ENCODE measurements around the gene PARP14.
"Not testable (repeated sequence)": the region's sequence is repeated elsewhere in the genome, so short reads cannot be mapped to it uniquely, and the experiment has no call there.

Gene PARP14, protein sequence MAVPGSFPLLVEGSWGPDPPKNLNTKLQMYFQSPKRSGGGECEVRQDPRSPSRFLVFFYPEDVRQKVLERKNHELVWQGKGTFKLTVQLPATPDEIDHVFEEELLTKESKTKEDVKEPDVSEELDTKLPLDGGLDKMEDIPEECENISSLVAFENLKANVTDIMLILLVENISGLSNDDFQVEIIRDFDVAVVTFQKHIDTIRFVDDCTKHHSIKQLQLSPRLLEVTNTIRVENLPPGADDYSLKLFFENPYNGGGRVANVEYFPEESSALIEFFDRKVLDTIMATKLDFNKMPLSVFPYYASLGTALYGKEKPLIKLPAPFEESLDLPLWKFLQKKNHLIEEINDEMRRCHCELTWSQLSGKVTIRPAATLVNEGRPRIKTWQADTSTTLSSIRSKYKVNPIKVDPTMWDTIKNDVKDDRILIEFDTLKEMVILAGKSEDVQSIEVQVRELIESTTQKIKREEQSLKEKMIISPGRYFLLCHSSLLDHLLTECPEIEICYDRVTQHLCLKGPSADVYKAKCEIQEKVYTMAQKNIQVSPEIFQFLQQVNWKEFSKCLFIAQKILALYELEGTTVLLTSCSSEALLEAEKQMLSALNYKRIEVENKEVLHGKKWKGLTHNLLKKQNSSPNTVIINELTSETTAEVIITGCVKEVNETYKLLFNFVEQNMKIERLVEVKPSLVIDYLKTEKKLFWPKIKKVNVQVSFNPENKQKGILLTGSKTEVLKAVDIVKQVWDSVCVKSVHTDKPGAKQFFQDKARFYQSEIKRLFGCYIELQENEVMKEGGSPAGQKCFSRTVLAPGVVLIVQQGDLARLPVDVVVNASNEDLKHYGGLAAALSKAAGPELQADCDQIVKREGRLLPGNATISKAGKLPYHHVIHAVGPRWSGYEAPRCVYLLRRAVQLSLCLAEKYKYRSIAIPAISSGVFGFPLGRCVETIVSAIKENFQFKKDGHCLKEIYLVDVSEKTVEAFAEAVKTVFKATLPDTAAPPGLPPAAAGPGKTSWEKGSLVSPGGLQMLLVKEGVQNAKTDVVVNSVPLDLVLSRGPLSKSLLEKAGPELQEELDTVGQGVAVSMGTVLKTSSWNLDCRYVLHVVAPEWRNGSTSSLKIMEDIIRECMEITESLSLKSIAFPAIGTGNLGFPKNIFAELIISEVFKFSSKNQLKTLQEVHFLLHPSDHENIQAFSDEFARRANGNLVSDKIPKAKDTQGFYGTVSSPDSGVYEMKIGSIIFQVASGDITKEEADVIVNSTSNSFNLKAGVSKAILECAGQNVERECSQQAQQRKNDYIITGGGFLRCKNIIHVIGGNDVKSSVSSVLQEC (N-terminal part only)

DNA sequence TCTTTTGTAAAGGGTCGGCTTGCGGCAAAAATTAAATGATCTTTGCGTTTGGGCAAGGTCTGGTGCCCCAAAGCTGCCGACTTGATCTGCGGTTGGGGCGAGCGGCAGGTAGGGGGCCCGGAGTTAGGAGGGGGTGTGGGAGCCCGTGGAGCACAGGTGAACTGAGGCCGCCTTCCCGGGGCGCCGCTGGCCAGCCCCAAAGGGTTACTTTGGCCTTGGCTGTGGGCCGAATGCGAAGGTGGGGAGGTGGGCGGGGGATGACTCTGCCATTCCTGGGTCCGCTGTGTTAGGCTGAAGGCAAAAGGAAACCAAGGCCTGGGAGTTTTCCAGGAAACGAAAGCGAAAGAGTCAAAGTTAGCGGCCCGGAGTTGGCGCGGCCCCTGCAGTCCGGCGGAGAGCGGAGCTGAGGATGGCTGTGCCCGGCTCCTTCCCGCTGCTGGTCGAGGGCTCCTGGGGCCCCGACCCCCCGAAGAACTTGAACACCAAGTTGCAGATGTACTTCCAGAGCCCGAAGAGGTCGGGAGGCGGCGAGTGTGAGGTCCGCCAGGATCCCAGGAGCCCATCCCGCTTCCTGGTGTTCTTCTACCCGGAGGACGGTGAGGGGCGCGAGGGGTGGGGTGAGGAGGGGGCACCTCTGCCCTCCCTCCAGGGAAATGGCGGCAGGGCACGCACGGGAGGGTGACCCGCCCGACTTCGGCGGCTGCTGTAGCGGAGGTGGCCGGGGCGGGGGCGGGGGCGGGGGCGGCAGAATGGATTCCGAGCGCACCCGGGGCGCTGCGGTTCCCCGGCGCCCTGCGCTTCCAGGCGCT lies at the start of gene PARP14:
Gene PARP14 (plus strand): TSS at position 365 of the 809 bp plus-strand sequence. CDS start 45 bp downstream, at position 410.
- DNase-seq = peak; percentile 67

DNA sequence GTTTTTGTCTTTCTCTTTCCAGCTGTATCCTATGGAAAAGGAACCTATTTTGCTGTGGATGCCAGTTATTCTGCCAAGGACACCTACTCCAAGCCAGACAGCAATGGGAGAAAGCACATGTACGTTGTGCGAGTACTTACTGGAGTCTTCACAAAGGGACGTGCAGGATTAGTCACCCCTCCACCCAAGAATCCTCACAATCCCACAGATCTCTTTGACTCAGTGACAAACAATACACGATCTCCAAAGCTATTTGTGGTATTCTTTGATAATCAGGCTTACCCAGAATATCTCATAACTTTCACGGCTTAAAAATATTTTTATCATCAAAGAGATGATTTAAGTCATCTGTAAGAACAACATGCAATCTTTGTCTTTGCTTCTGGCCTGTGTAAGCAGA lies 44.9 kb upstream of the PARP14 start:
- no peak for DNase-seq

DNA sequence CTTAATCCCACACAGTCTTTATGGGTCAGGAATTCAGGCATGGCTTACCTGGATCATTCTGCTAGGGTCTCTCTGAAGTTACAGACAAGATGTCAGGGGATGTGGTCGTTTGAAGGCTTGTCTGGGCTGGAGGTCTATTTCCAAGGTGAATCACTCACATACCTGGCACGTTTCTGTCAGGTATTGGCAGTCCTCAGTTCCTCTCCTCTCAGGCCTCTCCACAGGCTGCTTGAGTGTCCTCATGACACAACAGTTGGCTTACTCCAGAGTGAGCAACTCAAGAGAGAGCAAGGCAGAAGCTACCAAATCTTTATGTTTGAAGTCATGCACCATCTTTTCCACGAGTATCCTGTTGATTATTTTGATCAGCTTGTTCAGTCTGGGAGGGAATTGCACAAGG lies 43.9 kb upstream of the PARP14 start:
- no peak for DNase-seq

DNA sequence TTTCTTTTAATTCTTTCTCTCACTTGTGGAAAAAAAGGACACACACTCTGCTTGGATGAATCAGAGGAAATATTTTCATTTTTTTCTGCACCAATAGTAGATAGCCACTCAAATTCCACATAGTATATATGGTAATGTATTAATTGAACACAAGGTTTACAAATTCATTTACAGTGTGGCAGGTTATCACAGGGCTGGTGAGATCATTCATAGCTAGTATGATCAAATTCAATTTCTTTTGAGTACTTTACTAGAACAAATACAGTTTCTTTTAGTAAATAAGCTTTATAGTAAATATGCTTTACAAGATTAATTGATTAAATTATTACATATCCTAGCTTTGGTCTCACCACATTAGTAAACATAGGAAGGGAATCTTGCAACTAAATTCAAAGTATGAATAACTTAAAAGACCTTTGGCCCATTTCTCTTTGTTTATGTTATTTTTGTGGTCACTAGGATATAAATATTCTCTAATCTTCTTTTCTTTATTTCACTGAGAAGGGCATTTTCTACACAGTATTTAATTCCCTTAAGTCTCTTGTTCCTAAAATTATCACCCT lies 40.1 kb upstream of the PARP14 start:
- DNase-seq = no peak

DNA sequence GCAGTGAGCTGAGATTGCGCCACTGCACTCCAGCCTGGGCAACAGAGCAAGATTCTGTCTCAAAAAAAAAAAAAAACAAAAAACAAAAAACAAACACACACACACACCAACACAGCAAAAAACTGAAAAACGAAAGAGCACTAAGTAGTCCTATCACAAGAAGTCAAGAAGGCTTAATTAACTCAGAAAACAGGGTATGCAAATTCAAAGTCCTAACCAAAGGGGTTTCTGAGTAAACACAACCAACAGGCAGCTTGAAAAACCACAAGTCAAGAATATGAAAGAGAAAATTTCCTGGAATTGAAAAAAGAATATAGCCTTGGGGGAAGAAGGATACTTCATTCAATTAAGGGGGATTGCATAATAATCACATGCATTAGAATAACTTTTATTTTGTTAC lies 37.7 kb upstream of the PARP14 start:
- DNase-seq = no peak

DNA sequence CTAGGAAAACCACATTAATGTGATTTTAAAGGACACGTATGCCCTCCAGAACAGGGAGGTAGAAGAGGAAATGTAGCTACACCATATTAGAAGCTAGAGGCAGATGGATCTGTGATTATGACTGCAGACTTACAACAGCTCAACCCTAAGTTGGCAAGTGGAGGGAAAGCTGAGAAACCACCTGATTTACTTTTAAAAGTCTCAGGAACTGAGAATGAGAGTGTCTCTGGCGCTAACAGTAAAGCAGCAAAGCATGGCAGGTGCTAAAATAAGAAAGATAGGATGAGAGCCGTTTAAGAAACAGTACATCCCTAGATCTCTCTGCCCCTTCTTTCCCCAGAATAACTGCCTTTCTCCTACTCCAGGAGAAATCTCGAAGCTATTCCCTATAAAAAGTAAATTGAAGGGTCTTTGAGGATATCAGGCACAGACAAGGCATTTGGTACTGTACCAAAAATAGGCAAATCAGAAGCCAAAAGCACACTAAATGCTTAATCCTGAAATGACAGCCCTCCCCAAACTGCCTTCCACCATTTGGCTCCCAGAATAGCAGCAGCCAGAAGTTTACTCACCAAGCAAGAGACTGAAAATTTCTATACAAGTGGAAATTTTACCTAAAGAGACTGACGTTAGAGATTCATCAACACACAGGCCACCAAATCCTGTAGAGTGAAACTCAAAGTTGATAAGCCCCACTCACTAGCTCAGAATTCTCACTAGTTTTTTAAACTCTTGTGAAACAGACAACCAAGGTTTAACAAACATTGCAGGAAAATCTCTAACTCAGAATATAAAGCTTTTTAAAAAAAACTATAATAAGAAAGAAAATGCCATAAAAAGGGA lies 34.3 kb upstream of the PARP14 start:
- no peak for DNase-seq

DNA sequence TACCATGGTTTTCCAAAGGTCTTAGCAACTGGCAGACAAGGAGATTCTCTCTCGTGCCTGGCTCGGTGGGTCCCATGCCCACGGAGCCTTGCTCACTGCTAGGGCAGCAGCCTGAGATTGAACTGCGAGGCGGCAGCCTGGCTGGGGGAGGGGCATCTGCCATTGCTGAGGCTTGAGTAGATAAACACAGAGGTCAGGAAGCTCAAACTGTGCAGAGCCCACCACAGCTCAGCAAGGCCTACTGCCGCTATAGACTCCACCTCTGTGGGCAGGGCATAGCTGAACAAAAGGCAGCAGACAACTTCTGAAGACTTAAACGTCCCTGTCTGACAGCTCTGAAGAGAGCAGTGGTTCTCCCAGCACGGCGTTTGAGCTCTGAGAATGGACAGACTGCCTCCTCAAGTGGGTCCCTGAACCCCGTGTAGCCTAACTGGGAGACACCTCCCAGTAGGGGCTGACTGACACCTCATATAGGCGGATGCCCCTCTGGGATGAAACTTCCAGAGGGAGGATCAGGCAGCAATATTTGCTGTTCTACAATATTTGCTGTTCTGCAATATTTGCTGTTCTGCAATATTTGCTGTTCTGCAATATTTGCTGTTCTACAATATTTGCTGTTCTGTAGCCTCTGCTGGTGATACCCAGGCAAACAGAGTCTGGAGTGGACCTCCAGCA lies 29.3 kb upstream of the PARP14 start:
- not testable (repeated sequence) for DNase-seq

DNA sequence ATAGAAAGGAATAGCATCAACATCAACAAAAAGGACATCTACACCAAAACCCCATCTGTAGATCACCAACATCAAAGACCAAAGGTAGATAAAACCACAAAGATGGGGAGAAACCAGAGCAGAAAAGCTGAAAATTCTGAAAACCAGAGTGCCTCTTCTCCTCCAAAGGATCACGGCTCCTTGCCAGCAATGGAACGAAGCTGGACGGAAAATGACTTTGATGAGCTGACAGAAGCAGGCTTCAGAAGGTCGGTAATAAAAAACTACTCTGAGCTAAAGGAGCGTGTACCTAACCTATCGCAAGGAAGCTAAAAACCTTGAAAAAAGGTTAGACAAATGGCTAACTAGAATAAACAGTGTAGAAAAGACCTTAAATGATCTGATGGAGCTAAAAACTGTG lies 28.7 kb upstream of the PARP14 start:
- not testable (repeated sequence) for DNase-seq

DNA sequence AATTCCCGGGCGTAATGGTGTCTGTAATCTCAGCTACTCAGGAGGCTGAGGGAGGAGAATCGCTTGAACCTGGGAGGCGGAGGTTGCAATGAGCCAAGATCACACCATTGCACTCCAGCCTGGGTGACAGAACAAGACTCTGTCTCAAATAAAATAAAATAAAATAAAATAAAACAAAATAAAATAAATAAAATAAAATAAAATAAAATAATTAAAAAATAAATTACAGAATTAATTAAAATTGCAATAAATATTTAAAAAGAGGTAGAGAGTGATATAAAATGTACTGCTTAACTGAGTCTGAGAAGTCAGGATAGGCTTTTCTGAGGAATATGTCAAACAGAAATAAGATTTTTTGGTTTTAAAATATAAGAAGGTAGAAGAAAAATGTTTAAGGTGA lies 22.3 kb upstream of the PARP14 start:
- not testable (repeated sequence) for DNase-seq

DNA sequence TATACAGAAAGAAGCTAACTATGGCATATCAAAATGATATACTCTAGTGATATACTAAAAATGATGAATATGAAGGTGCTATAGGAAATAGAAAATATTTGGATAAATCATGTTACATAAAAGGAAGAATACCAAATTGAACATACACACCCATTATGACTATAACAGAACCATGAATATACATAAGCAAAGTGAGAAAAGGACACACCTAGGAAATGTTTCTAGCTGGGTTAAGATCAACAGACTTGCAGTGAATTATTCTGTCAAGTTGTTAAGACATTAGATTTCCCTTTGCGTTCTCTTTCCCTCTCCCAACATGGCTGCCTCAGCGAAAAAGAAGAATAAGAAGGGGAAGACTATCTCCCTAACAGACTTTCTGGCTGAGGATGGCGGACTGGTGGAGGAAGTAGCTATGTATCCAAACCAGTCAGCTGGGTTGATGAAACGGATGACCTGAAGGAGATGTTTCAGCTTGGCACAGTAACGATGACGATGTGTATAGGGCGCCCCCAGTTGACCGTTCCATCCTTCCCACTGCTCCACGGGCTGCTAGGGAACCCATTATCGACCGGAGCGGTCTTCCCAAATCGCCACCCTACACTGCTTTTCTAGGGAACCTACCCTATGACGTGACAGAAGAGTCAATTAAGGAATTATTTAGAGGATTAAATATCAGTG lies 20.2 kb upstream of the PARP14 start:
- no peak for DNase-seq

DNA sequence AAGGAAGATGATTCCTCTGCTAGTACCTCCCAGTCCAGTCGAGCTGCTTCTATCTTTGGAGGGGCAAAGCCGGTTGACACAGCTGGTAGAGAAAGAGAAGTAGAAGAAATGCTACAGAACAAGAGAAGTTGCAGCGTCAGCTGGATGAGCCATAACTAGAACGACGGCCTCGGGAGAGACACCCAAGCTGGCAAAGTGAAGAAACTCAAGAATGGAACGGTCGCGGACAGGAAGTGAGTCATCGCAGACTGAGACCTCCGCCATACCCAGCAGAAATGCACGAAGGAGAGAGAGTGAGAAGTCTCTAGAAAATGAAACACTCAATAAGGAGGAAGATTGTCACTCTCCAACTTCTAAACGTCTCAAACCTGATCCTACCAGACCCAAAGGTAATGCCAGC lies 19.0 kb upstream of the PARP14 start:
- no peak for DNase-seq

DNA sequence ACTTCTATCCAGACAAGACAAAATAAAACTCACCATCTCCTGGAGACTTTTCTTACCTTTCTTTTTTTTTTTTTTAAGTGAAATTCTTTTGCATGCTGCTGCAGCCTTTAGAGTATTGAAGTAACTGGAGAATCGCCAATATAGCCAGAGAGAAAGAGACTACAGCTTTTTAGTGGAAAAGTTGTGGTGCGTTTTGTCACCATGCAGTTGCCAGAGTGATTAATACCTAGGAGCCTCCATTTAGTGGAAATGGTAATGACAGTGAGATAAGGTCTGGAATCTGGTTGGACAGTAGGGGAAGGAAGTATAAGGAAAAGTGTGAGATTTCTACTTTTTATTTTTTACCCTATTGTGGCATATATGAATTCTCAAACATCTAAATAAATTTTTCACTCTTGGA lies 18.1 kb upstream of the PARP14 start:
- DNase-seq = no peak

DNA sequence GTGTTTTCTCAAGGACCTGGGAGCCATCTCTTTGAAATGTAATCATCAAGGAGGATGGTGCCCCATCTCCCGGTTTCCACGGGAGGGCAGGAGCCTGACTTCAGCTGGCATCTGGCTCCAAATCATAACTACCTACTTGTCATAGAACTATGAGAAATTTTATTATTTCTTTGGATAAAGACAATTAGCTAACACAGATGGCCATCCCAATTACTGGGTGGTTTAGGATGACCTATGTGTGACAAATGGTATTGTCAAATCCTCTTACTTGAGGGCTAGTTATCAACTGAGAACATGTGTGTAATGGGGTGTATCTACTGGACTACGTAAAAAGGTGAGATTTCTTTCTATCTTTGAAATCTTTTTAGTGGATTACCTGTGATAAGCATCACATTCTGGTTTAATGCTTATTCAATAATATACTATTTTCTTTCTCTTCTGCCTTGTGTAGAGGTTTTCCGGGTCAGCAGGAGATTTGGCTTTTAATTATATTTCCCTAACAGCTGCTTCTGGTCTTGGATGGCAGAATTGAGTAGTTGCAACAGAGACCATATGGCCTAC lies 15.3 kb upstream of the PARP14 start:
- no peak for DNase-seq

DNA sequence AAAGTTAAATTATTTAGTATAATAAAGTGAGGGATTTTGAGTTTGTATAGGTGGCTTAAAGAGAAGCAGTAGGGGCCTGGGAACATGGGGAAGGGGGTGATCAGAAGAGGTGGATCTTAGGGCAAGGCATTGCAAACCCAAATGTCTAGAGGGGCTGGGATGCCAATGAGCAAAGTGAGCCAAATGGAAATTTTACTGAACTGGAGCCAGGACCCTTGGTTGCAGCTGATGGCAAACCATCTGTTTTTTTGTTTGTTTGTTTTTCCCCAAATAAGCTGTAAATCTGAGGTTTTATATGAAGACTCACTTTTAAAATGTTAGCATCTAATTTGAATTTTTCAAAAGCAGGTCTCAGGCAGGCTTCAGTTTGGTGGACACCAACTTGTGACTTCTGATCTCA lies 14.8 kb upstream of the PARP14 start:
- DNase-seq = no peak

DNA sequence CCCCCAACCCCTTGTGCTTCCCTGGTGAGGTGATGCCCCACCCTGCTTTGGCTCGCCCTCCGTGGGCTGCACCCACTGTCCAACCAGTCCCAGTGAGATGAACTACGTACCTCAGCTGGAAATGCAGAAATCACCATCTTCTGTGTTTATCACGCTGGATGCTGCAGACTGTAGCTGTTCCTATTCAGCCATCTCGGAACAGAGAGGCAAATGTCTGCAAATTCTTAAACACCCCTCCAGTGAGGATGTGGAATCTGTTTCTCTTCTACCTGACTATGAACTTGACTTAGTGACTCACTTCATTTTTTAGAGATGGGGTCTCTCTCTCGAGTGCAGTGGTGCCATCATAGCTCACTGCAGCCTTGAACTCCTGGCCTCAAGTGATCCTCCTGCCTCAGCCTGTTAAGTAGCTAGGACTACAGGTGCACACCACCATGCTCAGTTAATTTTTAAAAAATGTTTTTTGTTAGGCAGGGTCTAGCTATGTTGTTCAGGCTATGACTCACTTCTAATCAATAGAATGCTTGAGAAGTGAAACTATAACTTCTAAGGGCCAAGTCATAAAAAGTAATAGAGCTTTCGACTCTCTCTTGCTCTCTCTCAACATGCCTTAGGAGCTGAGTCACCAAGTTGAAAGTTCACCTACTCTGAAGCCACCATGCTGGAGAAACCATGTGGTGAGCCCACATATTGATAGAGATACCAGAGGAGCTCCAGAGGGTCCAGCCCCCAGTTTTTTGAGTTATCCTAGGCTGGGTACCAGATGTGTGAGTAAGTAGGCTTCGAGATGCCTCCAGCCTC lies 11.5 kb upstream of the PARP14 start:
- no peak for DNase-seq

DNA sequence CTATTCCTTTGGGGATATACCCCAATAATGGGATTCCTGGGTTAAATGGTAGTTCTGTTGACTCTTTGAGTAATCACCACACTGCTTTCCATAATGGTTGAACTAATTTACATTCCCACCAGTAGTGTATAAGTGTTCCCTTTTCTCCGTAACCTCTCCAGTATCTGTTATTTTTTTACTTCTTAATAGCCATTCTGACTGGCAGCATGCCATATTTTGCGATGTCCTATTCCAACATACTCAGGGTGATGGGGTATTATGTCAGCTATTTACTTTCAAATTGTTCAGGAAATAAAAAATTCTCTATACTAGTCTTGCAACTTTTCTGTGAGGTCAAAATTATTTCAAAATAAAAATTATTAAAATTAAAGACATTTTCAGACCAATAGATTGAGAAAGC lies 9.1 kb upstream of the PARP14 start:
- DNase-seq = no peak

DNA sequence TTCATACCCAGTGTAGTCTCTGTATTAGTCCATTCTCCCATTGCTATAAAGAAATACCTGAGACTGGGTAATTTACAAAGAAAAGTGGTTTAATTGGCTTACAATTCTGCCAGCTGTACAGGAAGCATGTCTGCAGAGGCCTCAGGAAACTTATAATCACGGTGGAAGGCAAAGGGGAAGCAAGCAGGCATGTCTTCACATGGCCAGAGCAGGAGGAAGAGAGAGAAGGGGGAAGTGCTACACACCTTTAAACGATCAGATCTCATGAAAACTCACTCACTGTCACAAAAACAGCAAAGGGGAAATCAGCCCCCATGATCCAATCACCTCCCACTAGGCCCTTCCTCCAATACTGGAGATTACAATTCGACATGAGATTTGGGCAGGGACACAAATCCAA lies 6.3 kb upstream of the PARP14 start:
- DNase-seq = no peak

DNA sequence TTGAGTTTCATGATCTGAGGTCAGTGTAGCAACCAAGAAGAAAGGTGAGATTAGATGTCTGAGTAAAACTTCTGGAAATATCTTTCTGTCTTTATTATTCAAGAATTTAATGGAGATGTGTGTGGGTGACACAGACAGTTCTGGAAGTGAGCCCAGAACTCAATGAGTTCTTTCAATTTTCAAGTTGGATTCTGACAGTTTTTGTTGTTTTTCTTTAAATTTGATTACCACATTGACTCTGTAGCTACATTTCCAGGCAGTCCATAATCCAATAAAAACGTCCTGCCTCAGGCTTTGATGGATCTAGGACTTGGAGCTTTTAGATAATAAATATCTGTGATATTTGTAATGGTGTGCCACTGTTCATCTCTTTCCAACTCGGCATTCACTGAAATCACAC lies 3.9 kb upstream of the PARP14 start:
- no peak for DNase-seq

DNA sequence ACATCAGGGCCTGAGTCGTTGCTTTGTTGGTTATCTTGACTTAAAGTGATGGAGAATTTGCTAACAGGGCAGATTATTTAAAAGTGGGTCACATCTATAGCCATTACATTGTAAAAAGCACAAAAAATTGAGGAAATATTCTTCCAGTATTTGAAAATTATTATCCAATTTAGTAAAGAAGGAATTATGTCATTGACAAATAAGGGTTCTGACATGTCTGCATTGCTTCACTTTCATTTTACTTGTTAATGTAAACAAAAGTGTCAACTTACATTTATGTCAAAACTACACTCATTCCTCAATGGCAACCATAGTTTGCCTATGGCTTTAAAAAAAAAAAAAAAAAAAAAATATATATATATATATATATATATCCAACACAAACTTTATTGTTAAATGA lies 3.4 kb upstream of the PARP14 start:
- no peak for DNase-seq
